Mesenteric fat pad (tissue), 1 donor: ENCODE measurements around the gene ARHGAP40. TPM values are rescaled to one million over a fixed set of nuclear protein-coding genes. Genes with fewer than 3 reads are reported as not detected.
A peak's percentile ranks its signal among the peaks of the same experiment; 100 is the strongest.

Source experiments
- DNase-seq: peaks from one replicate; pipeline ENCODE4 v3.0.0-alpha.2; 2020; ENCODE audit warnings: low spot score
- total RNA-seq: library from RNA; stranded (reverse); fragmentation: NEBNext Ultra II Directional; extraction: Animal tissue kit (Norgen Biotek cat#: 25700); gene quantifications from one replicate; pipeline ENCODE4 v1.2.1, GENCODE V29; 2021
- donor health status: DM: yes; HTN: yes; CAD: no.

Gene ARHGAP40
- total RNA-seq, 1 donor from 2014 or later = not detected

DNA sequence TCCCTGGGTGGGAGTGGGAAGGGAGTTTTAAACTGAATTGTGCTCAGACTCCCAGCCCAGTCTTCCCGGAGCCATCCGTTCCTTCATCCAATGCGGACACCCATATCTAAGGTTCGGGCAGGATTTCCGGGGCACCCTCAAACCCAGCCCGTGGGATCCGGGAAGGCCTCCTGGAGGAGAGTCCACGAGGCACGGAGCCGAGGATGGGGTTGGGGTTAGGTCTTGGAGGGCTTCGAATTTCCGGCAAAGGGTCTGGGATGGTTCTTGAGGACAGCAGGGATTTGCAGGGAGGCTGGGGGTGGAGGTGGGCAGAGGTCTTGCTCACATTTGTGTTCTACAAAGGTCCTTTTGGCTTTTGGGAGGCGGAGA is 73.1 kb downstream of the ARHGAP40 start:
- DNase-seq = no peak

DNA sequence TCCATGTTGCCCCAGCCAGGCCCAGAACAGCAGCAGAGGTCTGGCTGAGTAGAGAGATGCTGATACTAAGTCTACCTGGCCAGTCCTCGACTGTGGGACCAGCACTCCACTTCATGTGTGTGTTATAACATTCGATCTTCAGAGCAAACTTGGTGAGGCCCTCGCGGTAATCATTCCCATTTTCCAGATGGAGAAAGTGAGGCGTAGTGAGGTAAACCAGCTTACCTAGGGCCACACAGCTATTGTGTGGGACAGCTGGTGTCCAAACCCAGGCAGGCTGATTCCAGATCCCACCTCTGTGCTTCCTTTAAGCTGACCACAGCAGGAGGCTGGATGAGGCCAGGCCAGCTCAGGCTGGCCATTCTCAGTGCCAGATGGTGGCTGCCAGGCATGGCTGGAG is 75.0 kb downstream of the ARHGAP40 start:
- no peak for DNase-seq

DNA sequence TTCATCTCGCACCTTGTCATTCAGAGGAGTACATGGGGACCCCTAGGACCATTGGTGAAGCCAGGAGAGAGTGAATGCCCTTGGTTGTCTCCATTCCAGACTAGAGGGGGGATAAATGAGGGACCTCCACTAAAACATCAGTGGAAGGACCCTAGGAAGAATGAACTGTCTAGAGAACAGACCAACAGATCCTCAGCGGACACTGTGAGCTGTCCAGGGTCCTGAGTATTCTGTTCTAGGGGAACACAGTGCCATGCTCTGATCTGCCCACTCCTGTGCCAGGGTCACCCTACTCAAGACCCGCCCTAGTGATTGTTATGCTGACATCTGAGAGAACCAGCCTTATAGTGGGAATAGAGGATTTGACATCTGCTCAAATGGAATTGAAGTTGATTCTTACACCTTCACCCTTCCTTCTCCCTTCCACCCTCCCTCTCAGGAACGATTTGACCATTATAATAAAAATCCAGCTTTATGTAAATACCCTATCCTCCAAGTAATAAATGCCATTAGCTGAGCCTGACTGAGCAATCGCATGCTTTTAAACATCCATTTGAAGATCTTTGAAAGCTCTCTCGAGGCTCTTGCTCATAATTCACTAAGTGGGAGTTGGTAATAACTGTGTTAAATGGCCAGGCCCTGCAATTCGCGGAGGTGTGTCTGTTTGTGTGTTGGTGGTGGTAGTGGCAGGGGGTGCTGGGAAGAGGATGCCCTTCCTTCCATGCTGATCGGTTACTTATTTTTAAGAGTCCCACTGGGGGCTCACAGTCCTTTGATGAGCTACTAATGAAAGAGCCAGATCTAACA is 79.1 kb downstream of the ARHGAP40 start:
- no peak for DNase-seq

DNA sequence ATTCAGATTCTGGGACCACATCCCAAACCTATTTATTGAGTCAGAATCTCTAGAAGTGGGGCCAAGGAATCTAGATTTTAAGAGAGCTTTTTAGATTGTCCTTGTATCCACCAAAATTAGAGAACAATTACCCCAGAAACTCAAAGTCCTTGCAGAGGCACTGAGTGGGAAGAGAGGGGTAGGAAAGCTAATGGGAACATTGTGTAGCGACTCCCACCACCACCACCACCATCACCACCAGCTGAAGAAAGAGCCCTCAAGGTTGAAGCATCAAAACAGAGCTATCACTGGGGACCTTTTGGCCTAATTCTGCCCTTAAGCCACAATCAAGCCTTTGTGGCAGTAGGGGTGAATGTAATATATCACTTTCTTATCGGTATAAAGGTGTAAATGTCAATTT is 83.7 kb downstream of the ARHGAP40 start:
- no peak for DNase-seq

DNA sequence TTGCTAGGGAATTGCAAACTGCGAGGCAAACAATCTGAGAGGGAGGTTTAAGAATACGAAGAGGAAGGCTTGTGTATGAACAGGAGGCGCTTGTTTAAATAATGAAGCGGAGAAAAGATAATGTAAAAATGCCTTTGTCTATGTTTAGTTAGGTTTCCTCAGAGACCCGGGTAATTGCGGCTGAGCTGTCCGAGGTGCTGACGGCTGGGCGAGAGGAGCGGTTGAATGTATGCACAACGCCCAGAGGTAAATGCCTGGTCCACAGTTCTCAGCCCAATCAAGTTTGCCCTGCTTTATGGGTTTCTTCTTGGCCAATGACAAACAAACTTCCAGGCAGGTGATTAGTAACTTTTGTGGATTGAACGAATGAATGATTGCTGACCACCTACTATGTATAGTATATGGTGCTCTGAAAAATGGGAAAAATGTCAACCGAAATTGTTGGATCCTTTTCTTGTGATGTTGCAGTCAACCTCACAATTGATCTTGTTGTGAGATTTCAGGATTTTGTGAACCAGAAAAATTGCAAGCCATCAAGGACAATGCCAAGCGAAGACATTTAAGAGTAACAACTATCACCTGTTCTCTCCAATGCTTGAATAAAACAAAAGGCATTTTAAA is 84.4 kb downstream of the ARHGAP40 start:
- no peak for DNase-seq

DNA sequence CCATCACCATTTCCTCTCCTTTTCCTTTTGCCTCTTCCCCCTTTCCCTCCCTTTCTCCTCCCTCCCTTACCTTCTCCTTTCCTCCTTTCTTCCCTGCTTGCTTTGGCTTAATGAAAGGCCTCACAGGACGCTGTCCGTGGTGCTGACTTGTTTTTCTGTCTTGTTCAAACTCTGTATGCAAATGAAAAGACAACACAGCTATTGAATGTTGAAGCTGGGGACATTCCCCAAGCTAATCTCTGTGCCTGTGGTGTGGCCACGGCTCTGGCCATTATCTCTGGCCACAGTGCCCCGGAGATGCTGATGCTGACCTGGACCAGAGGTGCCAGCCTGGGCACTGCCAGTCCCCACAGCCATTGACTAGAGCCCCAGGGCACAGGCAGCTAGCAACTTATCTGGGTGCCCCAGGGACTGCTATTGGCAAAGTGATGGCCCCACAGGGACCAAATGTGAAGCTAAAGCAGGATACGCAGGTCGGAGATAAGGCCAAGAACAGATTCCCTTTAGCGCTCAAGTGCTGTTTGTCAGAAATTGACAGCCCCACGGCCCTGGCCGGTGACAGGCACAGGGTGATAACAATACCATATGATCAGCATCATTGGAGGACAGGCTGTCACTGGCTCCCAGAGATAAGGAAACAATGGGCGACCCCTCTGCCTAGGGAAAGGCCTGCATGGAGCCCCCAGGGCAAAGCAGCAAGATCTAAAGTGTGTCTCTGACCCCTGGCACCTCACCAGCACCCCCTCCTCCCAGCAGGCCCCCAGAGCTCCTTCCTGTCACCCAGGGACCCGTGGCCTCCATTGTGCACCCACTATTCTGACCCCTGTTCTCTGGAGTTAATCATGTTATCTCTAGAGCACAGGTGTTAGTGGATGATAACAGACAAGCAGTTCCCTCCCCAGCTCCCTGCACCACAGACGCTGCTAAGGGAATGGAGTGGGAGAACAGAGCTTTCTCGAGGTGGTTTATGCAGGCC is 91.1 kb downstream of the ARHGAP40 start:
- DNase-seq = peak; percentile 26

DNA sequence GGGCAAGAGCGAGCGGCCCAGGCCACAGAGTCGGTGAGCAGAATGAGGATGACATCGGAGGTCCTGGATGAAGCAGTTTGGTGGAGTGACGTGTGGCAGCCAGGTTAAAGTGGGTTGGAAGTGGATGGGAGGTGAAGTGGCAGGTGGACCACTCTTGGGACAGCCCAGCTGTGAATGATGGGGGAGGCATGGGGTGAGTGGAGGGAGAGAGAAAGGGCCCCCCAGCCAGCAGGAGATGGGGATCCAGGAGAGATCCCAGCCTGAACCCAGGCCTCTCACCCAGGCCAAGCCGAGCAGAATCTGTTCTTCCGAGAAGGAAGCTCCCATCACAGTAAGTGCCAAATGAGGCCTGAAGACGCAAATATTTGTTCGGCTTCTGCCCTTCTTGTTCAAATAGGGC is 95.7 kb downstream of the ARHGAP40 start:
- DNase-seq = no peak

DNA sequence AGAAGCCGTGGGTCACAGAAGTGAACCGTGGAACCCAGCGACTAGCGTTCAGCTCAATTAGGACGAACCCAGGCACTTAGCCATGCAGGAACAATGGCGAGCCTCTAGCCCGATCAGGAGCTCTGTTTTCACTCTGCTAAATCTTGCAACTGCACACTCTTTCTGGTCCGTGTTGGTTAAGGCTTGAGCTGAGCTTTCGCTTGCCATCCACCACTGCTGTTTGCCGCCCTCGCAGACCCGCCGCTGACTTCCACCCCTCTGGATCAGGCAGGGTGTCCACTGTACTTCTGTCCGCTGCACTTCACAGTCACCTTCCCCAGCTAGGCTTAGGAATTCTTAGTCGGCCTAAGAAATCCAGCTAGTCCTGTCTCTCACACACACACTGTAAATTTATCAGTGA is 96.9 kb downstream of the ARHGAP40 start:
- no peak for DNase-seq

DNA sequence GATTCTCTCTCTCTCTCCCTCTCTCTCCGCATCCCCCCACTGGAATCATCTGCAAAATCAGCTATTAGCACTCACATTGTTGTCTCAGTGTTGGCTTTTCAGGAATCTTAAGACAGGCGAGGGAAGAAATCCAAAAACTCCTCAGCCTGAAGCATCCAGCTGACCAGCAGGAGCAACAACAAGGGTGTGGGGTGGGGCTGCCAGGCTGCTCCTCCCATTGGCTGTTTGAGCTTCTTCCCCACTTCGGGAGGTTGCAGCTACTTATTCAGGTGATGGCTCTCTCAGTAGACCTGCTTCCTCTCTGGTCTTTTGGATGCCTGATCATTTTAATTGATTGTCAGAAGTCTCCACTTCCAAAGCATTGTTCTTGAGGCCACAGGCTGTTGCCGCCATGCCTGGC is 98.5 kb downstream of the ARHGAP40 start:
- DNase-seq = no peak

Other genes starting within 250 kb of the ARHGAP40 start
- gene SNHG17, start 166.5 kb upstream of the ARHGAP40 start, total RNA-seq = 63.9 TPM
- 29.7 TPM for gene RALGAPB, start 129.0 kb upstream of the ARHGAP40 start, total RNA-seq
- gene ADIG, start 20.6 kb upstream of the ARHGAP40 start, total RNA-seq = not detected
- not detected for gene SLC32A1, start 122.7 kb downstream of the ARHGAP40 start, total RNA-seq
- gene ACTR5, start 146.7 kb downstream of the ARHGAP40 start, total RNA-seq = 6.3 TPM
- 24.3 TPM for gene PPP1R16B, start 203.9 kb downstream of the ARHGAP40 start, total RNA-seq